ENCODE results near the gene MYH4.

MYH4 gene

GRCh38 chr17:10420811-10421210 lies 48.5 kb downstream of the MYH4 start:
- no peaks in the 10 kb centered on the region for H3K9me2 ChIP-seq (replicated peaks; ENCODE audit: control insufficient read depth, low read length)
- H3K27me3 ChIP-seq (ENCODE audit: control insufficient read depth, low read length) = no peaks in the 10 kb centered on the region
- H3K79me2 ChIP-seq (ENCODE audit: control insufficient read depth, low read length) = no peaks in the 10 kb centered on the region
- no peaks in the 10 kb centered on the region for H4K20me1 ChIP-seq (ENCODE audit: control insufficient read depth, insufficient read depth, low read depth, low read length)
- no peak overlapping the region for H3K4me3 ChIP-seq (ENCODE audit: low read length)
- no peak overlapping the region for H3K27ac ChIP-seq (ENCODE audit: low read depth, low read length)
- H3K36me3 ChIP-seq (ENCODE audit: control insufficient read depth, low read length) = no peaks in the 10 kb centered on the region
- H3K4me2 ChIP-seq (ENCODE audit: low read length) = no peak overlapping the region
- no peak for TF ChIP-seq CTCF (IDR thresholded peaks at IDR 0.05; ENCODE audit: low read depth, low read length, poor library complexity, severe bottlenecking)
- no peak for TF ChIP-seq EZH2phosphoT487 (IDR thresholded peaks at IDR 0.05; ENCODE audit: borderline replicate concordance, low read length)
- no peaks in the 10 kb centered on the region for H3F3A ChIP-seq (ENCODE audit: control insufficient read depth, insufficient read depth)
- H3K9me3 ChIP-seq (ENCODE audit: control insufficient read depth, insufficient read depth, low read length) = no peaks in the 10 kb centered on the region
- H3K4me1 ChIP-seq (ENCODE audit: control insufficient read depth, low read length) = no peaks in the 10 kb centered on the region

- Histone ChIP-seq H3K36me3 (ENCODE audit: control insufficient read depth, low read length) (no peaks in the 10 kb centered on the region), H3K4me2 (ENCODE audit: low read length) (no peak overlapping the region), H3K4me1 (ENCODE audit: control insufficient read depth, low read length) (no peaks in the 10 kb centered on the region), H3K9me2 (replicated peaks; ENCODE audit: control insufficient read depth, low read length) (no peaks in the 10 kb centered on the region), H4K20me1 (ENCODE audit: control insufficient read depth, insufficient read depth, low read depth, low read length) (no peaks in the 10 kb centered on the region), H3K79me2 (ENCODE audit: control insufficient read depth, low read length) (no peaks in the 10 kb centered on the region), H3K4me3 (ENCODE audit: low read length) (no peak overlapping the region), H3F3A (ENCODE audit: control insufficient read depth, insufficient read depth) (no peaks in the 10 kb centered on the region), H3K9me3 (ENCODE audit: control insufficient read depth, insufficient read depth, low read length) (no peaks in the 10 kb centered on the region), H3K27me3 (ENCODE audit: control insufficient read depth, low read length) (no peaks in the 10 kb centered on the region), H3K27ac (ENCODE audit: low read depth, low read length) (no peak overlapping the region)
- TF ChIP-seq EZH2phosphoT487 (IDR thresholded peaks at IDR 0.05; ENCODE audit: borderline replicate concordance, low read length) (no peak), CTCF (IDR thresholded peaks at IDR 0.05; ENCODE audit: low read depth, low read length, poor library complexity, severe bottlenecking) (no peak)
Observed at GRCh38 chr17:10417431-10417830, 51.9 kb downstream of the MYH4 start.

- TF ChIP-seq EZH2phosphoT487 (IDR thresholded peaks at IDR 0.05; ENCODE audit: borderline replicate concordance, low read length) (no peak), CTCF (IDR thresholded peaks at IDR 0.05; ENCODE audit: low read depth, low read length, poor library complexity, severe bottlenecking) (no peak)
- Histone ChIP-seq H3K27me3 (ENCODE audit: control insufficient read depth, low read length) (no peaks in the 10 kb centered on the region), H3K9me3 (ENCODE audit: control insufficient read depth, insufficient read depth, low read length) (no peaks in the 10 kb centered on the region), H4K20me1 (ENCODE audit: control insufficient read depth, insufficient read depth, low read depth, low read length) (no peaks in the 10 kb centered on the region), H3K4me3 (ENCODE audit: low read length) (no peak overlapping the region), H3K4me2 (ENCODE audit: low read length) (no peak overlapping the region), H3K27ac (ENCODE audit: low read depth, low read length) (no peak overlapping the region), H3K9me2 (replicated peaks; ENCODE audit: control insufficient read depth, low read length) (no peaks in the 10 kb centered on the region), H3K36me3 (ENCODE audit: control insufficient read depth, low read length) (no peaks in the 10 kb centered on the region), H3F3A (ENCODE audit: control insufficient read depth, insufficient read depth) (no peaks in the 10 kb centered on the region), H3K4me1 (ENCODE audit: control insufficient read depth, low read length) (no peaks in the 10 kb centered on the region), H3K79me2 (ENCODE audit: control insufficient read depth, low read length) (no peaks in the 10 kb centered on the region)
Observed at GRCh38 chr17:10415161-10415560, 54.2 kb downstream of the MYH4 start.

- H3K27ac ChIP-seq (ENCODE audit: low read depth, low read length) = no peak overlapping the region
- H4K20me1 ChIP-seq (ENCODE audit: control insufficient read depth, insufficient read depth, low read depth, low read length) = no peaks in the 10 kb centered on the region
- H3F3A ChIP-seq (ENCODE audit: control insufficient read depth, insufficient read depth) = no peaks in the 10 kb centered on the region
- TF ChIP-seq CTCF (IDR thresholded peaks at IDR 0.05; ENCODE audit: low read depth, low read length, poor library complexity, severe bottlenecking) (no peak), EZH2phosphoT487 (IDR thresholded peaks at IDR 0.05; ENCODE audit: borderline replicate concordance, low read length) (no peak)
- H3K4me3 ChIP-seq (ENCODE audit: low read length) = no peak overlapping the region
- no peaks in the 10 kb centered on the region for H3K27me3 ChIP-seq (ENCODE audit: control insufficient read depth, low read length)
- no peaks in the 10 kb centered on the region for H3K4me1 ChIP-seq (ENCODE audit: control insufficient read depth, low read length)
- H3K4me2 ChIP-seq (ENCODE audit: low read length) = no peak overlapping the region
- no peaks in the 10 kb centered on the region for H3K9me2 ChIP-seq (replicated peaks; ENCODE audit: control insufficient read depth, low read length)
- H3K36me3 ChIP-seq (ENCODE audit: control insufficient read depth, low read length) = no peaks in the 10 kb centered on the region
- H3K9me3 ChIP-seq (ENCODE audit: control insufficient read depth, insufficient read depth, low read length) = no peaks in the 10 kb centered on the region
- no peaks in the 10 kb centered on the region for H3K79me2 ChIP-seq (ENCODE audit: control insufficient read depth, low read length)
Observed at GRCh38 chr17:10403589-10403988, 65.8 kb downstream of the MYH4 start.

Data from DOHH2 (cell line).